ENCODE measurements around the gene PCDH9. TPM values are rescaled to one million over a fixed set of nuclear protein-coding genes. Genes with fewer than 3 reads are reported as not detected.
A peak's percentile ranks its signal among the peaks of the same experiment; 100 is the strongest.

The PCDH9 gene, protein sequence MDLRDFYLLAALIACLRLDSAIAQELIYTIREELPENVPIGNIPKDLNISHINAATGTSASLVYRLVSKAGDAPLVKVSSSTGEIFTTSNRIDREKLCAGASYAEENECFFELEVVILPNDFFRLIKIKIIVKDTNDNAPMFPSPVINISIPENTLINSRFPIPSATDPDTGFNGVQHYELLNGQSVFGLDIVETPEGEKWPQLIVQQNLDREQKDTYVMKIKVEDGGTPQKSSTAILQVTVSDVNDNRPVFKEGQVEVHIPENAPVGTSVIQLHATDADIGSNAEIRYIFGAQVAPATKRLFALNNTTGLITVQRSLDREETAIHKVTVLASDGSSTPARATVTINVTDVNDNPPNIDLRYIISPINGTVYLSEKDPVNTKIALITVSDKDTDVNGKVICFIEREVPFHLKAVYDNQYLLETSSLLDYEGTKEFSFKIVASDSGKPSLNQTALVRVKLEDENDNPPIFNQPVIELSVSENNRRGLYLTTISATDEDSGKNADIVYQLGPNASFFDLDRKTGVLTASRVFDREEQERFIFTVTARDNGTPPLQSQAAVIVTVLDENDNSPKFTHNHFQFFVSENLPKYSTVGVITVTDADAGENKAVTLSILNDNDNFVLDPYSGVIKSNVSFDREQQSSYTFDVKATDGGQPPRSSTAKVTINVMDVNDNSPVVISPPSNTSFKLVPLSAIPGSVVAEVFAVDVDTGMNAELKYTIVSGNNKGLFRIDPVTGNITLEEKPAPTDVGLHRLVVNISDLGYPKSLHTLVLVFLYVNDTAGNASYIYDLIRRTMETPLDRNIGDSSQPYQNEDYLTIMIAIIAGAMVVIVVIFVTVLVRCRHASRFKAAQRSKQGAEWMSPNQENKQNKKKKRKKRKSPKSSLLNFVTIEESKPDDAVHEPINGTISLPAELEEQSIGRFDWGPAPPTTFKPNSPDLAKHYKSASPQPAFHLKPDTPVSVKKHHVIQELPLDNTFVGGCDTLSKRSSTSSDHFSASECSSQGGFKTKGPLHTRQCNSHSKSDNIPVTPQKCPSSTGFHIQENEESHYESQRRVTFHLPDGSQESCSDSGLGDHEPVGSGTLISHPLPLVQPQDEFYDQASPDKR (N-terminal part only)
- 10 to 100 TPM; 22.2 to 30.0 (median 28.2) TPM for total RNA-seq
- polyA plus RNA-seq: 5.1 TPM
- long read RNA-seq, donor 1, full-length matches to known transcripts: 24 of 60 reads
- long read RNA-seq, donor 1, partial matches to known transcripts: 20 of 60 reads
- long read RNA-seq, donor 1, other reads (novel, unspliced or antisense): 16 of 60 reads
- long read RNA-seq, donor 2, full-length matches to known transcripts: 2 of 9 reads
- long read RNA-seq, donor 2, partial matches to known transcripts: 0 of 9 reads
- long read RNA-seq, donor 2, other reads (novel, unspliced or antisense): 7 of 9 reads
- long read RNA-seq, donor 3, full-length matches to known transcripts: 19 of 61 reads
- long read RNA-seq, donor 3, partial matches to known transcripts: 0 of 61 reads
- long read RNA-seq, donor 3, other reads (novel, unspliced or antisense): 42 of 61 reads
- long read RNA-seq, donor 4, full-length matches to known transcripts: 3 of 10 reads
- long read RNA-seq, donor 4, partial matches to known transcripts: 3 of 10 reads
- long read RNA-seq, donor 4, other reads (novel, unspliced or antisense): 4 of 10 reads

DNA sequence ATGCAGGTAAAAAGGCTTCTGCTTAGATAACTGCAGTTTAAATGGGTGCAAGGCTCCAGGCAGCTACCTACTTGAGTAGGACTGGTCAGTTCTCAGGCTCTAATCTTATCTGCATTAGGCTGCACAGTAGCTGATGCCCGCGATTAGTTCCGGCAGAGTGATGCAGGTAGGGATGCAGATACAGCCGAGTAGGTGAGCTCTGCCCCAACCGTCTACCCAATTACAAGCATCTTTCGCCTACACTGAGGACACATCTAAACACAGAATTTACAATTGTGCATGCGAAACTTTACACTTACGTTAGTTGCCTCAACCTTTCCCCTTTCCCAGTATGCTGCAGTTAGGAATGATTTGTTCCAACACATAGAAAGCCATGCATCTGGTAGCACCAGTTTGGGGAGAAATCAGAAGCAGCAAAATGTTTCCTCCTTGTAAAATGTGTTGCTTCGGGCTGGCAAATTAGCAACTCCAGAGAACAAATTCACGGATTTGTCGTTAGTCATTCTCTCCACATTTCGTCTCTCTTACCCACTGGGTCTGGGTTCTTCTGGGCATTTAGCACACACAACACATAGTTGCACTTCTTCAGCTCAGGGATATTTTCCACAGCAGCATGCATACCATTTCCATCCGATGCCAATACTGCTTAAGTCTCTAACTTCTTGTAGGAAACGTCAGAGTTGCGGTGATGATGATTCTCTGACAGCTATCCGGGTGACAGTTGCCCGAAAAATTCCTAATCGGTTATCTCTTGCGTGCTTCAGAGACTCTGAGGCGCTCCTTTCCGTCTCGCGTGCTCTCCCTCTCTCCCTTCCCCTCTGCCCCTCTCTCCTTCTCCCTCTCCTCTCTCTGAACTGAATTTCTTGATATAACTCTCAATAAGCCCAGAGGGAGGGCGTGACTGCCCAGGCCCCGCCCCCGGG lies at the start of gene PCDH9:
Gene PCDH9 (minus strand): TSS at position 856 of the 923 bp plus-strand sequence. CDS start 1,896 bp downstream, outside the sequence.
- intact Hi-C loops (cut with DNase I): loop anchor here (5.0 to 10.0 kb wide), 5 partner anchors 132 to 1575 kb away; no protein-coding TSS in a partner anchor
- Histone ChIP-seq H3K4me1 (ENCODE audit: control insufficient read depth, insufficient read depth, low read length) (peaks cover 7% of the 10 kb centered on the region), H3K27me3 (ENCODE audit: control insufficient read depth, insufficient read depth) (no peaks in the 10 kb centered on the region), H3K9me3 (ENCODE audit: control insufficient read depth, low read length) (no peaks in the 10 kb centered on the region), H3K27ac (ENCODE audit: low read length) (peak within 1 kb of the TSS; percentile 98), H3K4me3 (ENCODE audit: low read length) (peak within 1 kb of the TSS; percentile 82)
- ATAC-seq: peak; percentile 2 to 13
- DNase-seq: no peak
- under 1% methylated on average over 26 of the region's 26 CpGs for WGBS

- no peaks in the 10 kb centered on the region for H3K9me3 ChIP-seq (ENCODE audit: control insufficient read depth, low read length)
- ATAC-seq (no peak), DNase-seq (no peak)
- 54% methylated on average over 2 of the region's 2 CpGs for WGBS
- no peak overlapping the region for H3K27ac ChIP-seq (ENCODE audit: low read length)
- no peak overlapping the region for H3K4me3 ChIP-seq (ENCODE audit: low read length)
- H3K4me1 ChIP-seq (ENCODE audit: control insufficient read depth, insufficient read depth, low read length): no peaks in the 10 kb centered on the region
- intact Hi-C loops (cut with DNase I): no loop called here
- no peaks in the 10 kb centered on the region for H3K27me3 ChIP-seq (ENCODE audit: control insufficient read depth, insufficient read depth)
Measured at GRCh38 chr13:67278235-67278634, 48.1 kb upstream of the PCDH9 start.

- no peaks in the 10 kb centered on the region for H3K4me1 ChIP-seq (ENCODE audit: control insufficient read depth, insufficient read depth, low read length)
- no peak for DNase-seq
- no peaks in the 10 kb centered on the region for H3K27me3 ChIP-seq (ENCODE audit: control insufficient read depth, insufficient read depth)
- no peaks in the 10 kb centered on the region for H3K9me3 ChIP-seq (ENCODE audit: control insufficient read depth, low read length)
- no peak overlapping the region for H3K4me3 ChIP-seq (ENCODE audit: low read length)
- intact Hi-C loops (cut with DNase I): no loop called here
- WGBS: 68% methylated on average over 1 of the region's 1 CpG
- H3K27ac ChIP-seq (ENCODE audit: low read length): no peak overlapping the region
- no peak for ATAC-seq
Measured at GRCh38 chr13:67277581-67277980, 47.4 kb upstream of the PCDH9 start.

DNA sequence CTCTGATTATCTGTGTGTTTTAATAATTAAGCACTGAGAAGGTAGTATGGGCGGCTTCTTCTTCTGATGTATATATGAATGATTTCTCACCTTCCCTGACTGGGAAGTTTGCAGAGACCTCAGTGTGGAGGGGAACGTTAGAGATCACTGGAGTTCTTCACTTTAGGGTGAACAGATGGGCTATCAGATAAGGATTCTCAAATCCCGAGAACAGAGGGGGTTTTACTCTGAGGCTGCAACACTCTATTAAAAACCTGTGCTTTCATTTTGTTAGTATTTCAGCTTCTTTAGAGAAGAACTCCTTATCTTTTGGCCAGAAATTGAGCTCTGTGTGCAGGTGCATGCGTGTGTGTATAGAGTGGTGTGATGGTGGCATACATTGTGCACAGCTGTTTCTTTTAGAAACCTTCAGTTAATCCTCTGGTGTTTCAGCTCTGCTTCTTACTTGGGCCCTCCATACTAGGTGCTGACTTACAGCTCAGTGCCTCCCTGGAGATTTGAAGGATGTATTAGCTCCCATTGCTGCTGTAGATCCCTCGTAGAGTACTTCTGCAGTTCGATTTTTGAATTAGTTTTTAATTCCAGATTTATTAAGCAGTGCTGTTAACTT lies 45.3 kb upstream of the PCDH9 start:
- DNase-seq (no peak), ATAC-seq (no peak)
- no peaks in the 10 kb centered on the region for H3K27me3 ChIP-seq (ENCODE audit: control insufficient read depth, insufficient read depth)
- H3K4me3 ChIP-seq (ENCODE audit: low read length): no peak overlapping the region
- 57% methylated on average over 6 of the region's 6 CpGs for WGBS
- intact Hi-C loops (cut with DNase I): no loop called here
- H3K27ac ChIP-seq (ENCODE audit: low read length): no peak overlapping the region
- H3K4me1 ChIP-seq (ENCODE audit: control insufficient read depth, insufficient read depth, low read length): no peaks in the 10 kb centered on the region
- H3K9me3 ChIP-seq (ENCODE audit: control insufficient read depth, low read length): no peaks in the 10 kb centered on the region

- H3K27ac ChIP-seq (ENCODE audit: low read length): no peak overlapping the region
- H3K27me3 ChIP-seq (ENCODE audit: control insufficient read depth, insufficient read depth): no peaks in the 10 kb centered on the region
- no peaks in the 10 kb centered on the region for H3K9me3 ChIP-seq (ENCODE audit: control insufficient read depth, low read length)
- WGBS: 92% methylated on average over 1 of the region's 1 CpG
- H3K4me1 ChIP-seq (ENCODE audit: control insufficient read depth, insufficient read depth, low read length): no peaks in the 10 kb centered on the region
- no peak overlapping the region for H3K4me3 ChIP-seq (ENCODE audit: low read length)
- ATAC-seq: no peak
- intact Hi-C loops (cut with DNase I): no loop called here
- no peak for DNase-seq
Measured at GRCh38 chr13:67273001-67273400, 42.9 kb upstream of the PCDH9 start.

DNA sequence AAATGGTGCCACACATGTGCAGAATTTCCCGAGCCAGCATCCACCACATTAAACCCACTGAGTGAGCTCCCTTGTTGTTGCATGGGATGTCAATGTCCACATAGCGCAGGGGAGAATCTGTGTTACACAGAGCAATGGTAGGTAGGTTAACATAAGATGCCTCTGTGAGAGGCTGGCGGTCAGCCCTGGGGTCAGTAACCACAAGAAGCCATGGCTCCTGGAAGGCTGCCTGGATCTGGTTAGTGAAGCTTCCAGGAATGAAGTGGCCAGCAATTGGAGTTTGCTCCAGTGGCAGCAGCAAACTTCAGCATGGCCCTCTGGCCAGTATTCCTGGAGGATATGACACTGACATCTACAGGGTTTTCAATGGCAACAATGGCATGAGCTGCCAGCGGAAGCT lies 37.0 kb upstream of the PCDH9 start:
- ATAC-seq: no peak
- no peak overlapping the region for H3K4me3 ChIP-seq (ENCODE audit: low read length)
- intact Hi-C loops (cut with DNase I): no loop called here
- peak in 1 of 3 donors; percentile 32 for DNase-seq
- WGBS: 97% methylated on average over 4 of the region's 4 CpGs
- H3K9me3 ChIP-seq (ENCODE audit: control insufficient read depth, low read length): no peaks in the 10 kb centered on the region
- H3K4me1 ChIP-seq (ENCODE audit: control insufficient read depth, insufficient read depth, low read length): no peaks in the 10 kb centered on the region
- no peak overlapping the region for H3K27ac ChIP-seq (ENCODE audit: low read length)
- no peaks in the 10 kb centered on the region for H3K27me3 ChIP-seq (ENCODE audit: control insufficient read depth, insufficient read depth)

DNA sequence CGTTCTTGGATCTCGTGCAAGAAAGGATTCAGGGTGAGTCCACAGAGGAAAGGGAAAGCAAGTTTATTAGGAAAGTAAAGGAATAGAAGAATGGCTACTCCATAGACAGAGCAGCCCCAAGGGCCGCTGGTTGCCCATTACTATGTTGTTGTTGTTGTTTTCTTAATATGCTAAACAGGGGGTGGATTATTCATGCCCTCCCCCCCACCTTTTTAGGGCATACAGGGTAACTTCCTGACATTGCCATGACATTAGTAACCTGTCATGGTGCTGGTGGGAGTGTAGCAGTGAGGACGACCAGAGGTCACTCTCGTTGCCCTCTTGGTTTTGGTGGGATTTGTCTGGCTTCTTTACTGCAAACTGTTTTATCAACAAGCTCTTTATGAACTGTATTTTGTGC lies 29.1 kb upstream of the PCDH9 start:
- H3K4me1 ChIP-seq (ENCODE audit: control insufficient read depth, insufficient read depth, low read length): no peaks in the 10 kb centered on the region
- WGBS: 81% methylated on average over 5 of the region's 5 CpGs
- DNase-seq (no peak), ATAC-seq (no peak)
- no peaks in the 10 kb centered on the region for H3K9me3 ChIP-seq (ENCODE audit: control insufficient read depth, low read length)
- intact Hi-C loops (cut with DNase I): no loop called here
- H3K4me3 ChIP-seq (ENCODE audit: low read length): no peak overlapping the region
- no peak overlapping the region for H3K27ac ChIP-seq (ENCODE audit: low read length)
- no peaks in the 10 kb centered on the region for H3K27me3 ChIP-seq (ENCODE audit: control insufficient read depth, insufficient read depth)

DNA sequence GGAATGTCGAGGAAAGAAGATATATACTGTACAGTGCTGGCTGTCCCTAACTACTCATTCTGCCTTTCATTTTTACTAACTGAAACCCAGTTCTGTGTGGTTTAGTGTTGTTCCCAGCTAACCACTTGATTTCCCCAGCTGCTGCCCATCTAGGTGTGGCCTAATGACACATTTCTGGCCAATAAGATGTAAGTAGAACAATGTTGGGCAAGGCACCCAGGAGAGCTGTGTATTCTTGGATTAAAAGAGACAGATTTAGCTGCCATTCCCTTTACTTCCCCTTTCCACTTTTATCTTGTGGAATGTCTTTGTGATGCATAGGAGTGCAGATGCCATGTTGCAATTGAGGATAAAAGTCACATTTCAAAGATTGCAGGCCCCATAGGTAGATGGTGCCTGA lies 28.3 kb upstream of the PCDH9 start:
- ATAC-seq (no peak), DNase-seq (no peak)
- Histone ChIP-seq H3K4me1 (ENCODE audit: control insufficient read depth, insufficient read depth, low read length) (no peaks in the 10 kb centered on the region), H3K9me3 (ENCODE audit: control insufficient read depth, low read length) (no peaks in the 10 kb centered on the region), H3K27ac (ENCODE audit: low read length) (no peak overlapping the region), H3K27me3 (ENCODE audit: control insufficient read depth, insufficient read depth) (no peaks in the 10 kb centered on the region), H3K4me3 (ENCODE audit: low read length) (no peak overlapping the region)
- 89% methylated on average over 1 of the region's 1 CpG for WGBS
- intact Hi-C loops (cut with DNase I): no loop called here

GRCh38 chr13:67238861-67239260 lies 8.7 kb upstream of the PCDH9 start:
- intact Hi-C loops (cut with DNase I): no loop called here
- no peak for DNase-seq
- no peaks in the 10 kb centered on the region for H3K9me3 ChIP-seq (ENCODE audit: control insufficient read depth, low read length)
- no peaks in the 10 kb centered on the region for H3K4me1 ChIP-seq (ENCODE audit: control insufficient read depth, insufficient read depth, low read length)
- H3K27ac ChIP-seq (ENCODE audit: low read length): no peak overlapping the region
- no peaks in the 10 kb centered on the region for H3K27me3 ChIP-seq (ENCODE audit: control insufficient read depth, insufficient read depth)
- H3K4me3 ChIP-seq (ENCODE audit: low read length): no peak overlapping the region
- ATAC-seq: no peak
